GM23248 (cell line): ENCODE measurements around the gene PEAK1. TPM values are rescaled to one million over a fixed set of nuclear protein-coding genes. Genes with fewer than 3 reads are reported as not detected.

Experiments used
- DNase-seq: peaks from one replicate; pipeline ENCODE4 v3.0.0-alpha.2; 2015
- H2AFZ ChIP-seq: fragments of 200-600 bp; sonication (generic); 2 replicates; pipeline ENCODE4 v1.6.1; 2016; ENCODE audit warnings: antibody characterized with exemption
- H3F3A ChIP-seq: fragments of 200-600 bp; sonication (generic); 2 replicates; pipeline ENCODE4 v1.6.1; 2016; ENCODE audit warnings: mild to moderate bottlenecking, antibody characterized with exemption, mixed run types; ENCODE audit not compliant: insufficient read depth
- H3K27ac ChIP-seq: fragments of 200-600 bp; sonication (generic); 2 replicates; pipeline ENCODE4 v1.5.1; 2016; ENCODE audit warnings: mild to moderate bottlenecking
- H3K27me3 ChIP-seq: fragments of 200-600 bp; sonication (generic); replicated peaks from 2 replicates; pipeline ENCODE4 v1.6.1; 2016; ENCODE audit warnings: mild to moderate bottlenecking; ENCODE audit not compliant: insufficient read depth
- H3K36me3 ChIP-seq: fragments of 200-600 bp; sonication (generic); 2 replicates; pipeline ENCODE4 v1.6.1; 2016; ENCODE audit warnings: low read depth, mild to moderate bottlenecking
- H3K4me1 ChIP-seq: fragments of 200-600 bp; sonication (generic); 2 replicates; pipeline ENCODE4 v1.6.1; 2016; ENCODE audit warnings: mild to moderate bottlenecking; ENCODE audit not compliant: insufficient read depth
- H3K4me2 ChIP-seq: fragments of 200-600 bp; sonication (generic); one replicate; pipeline ENCODE4 v1.6.1; 2016; ENCODE audit warnings: mild to moderate bottlenecking; ENCODE audit not compliant: unreplicated experiment
- H3K4me3 ChIP-seq: fragments of 200-600 bp; sonication (generic); 2 replicates; pipeline ENCODE4 v1.5.1; 2016; ENCODE audit warnings: mild to moderate bottlenecking
- H3K79me2 ChIP-seq: fragments of 200-600 bp; sonication (generic); 2 replicates; pipeline ENCODE4 v1.6.1; 2016; ENCODE audit warnings: mild to moderate bottlenecking; ENCODE audit not compliant: insufficient read depth
- H3K9ac ChIP-seq: fragments of 200-600 bp; sonication (generic); 2 replicates; pipeline ENCODE4 v1.6.1; 2016; ENCODE audit warnings: mild to moderate bottlenecking
- H3K9me2 ChIP-seq: fragments of 200-600 bp; sonication (generic); 2 replicates; pipeline ENCODE4 v1.6.1; 2016; ENCODE audit warnings: mixed run types, mild to moderate bottlenecking, moderate library complexity; ENCODE audit not compliant: insufficient read depth
- H3K9me3 ChIP-seq: fragments of 200-600 bp; sonication (generic); one replicate; pipeline ENCODE4 v1.6.1; 2017; ENCODE audit warnings: low read depth
- H4K20me1 ChIP-seq: fragments of 200-600 bp; sonication (generic); 2 replicates; pipeline ENCODE4 v1.6.0; 2016; ENCODE audit not compliant: insufficient read depth
- EZH2 ChIP-seq: fragments of 200-600 bp; sonication (generic); IDR thresholded peaks from 2 replicates; pipeline ENCODE4 v1.6.1; 2018; ENCODE audit warnings: antibody characterized with exemption, mild to moderate bottlenecking; ENCODE audit not compliant: insufficient read depth, poor library complexity, severe bottlenecking
- EZH2phosphoT487 ChIP-seq: fragments of 200-600 bp; sonication (generic); IDR thresholded peaks from 2 replicates; pipeline ENCODE4 v1.6.1; 2018; ENCODE audit warnings: antibody characterized with exemption, moderate library complexity, mild to moderate bottlenecking, low read depth; ENCODE audit not compliant: insufficient read depth
- WGBS, 2 experiments: methylation state at CpG; one replicate each; pipeline ENCODE4 v1.1.6; 2015 to 2017; ENCODE audit warnings: low lambda C conversion rate in 2 of 2, low coverage in 1 of 2; ENCODE audit errors: missing lambda C conversion rate in 2 of 2; 5-methylcytosine and 5-hydroxymethylcytosine counted together
- in situ Hi-C: fragments of 300-500 bp; cut with MboI; formaldehyde crosslinking; loops from 2 replicates; pipeline ENCODE4 v1.15.0; 2020
- polyA plus RNA-seq: library from polyadenylated mRNA; unstranded; fragments of >200 nt; fragmentation: Nextera tagmentation; extraction: Ambion mirVana; gene quantifications from 2 replicates; pipeline ENCODE4 v1.2.1, GENCODE V29; 2016
- total RNA-seq: library from RNA; depleted of rRNA; stranded (reverse); fragments of >200 nt; shearing (Covaris generic); gene quantifications from 2 replicates; pipeline ENCODE4 v1.2.3, GENCODE V29; 2014

The PEAK1 gene
- total and polyA plus RNA-seq, 2 experiments from 2014 or later = 22.4 to 74.5 TPM

DNA sequence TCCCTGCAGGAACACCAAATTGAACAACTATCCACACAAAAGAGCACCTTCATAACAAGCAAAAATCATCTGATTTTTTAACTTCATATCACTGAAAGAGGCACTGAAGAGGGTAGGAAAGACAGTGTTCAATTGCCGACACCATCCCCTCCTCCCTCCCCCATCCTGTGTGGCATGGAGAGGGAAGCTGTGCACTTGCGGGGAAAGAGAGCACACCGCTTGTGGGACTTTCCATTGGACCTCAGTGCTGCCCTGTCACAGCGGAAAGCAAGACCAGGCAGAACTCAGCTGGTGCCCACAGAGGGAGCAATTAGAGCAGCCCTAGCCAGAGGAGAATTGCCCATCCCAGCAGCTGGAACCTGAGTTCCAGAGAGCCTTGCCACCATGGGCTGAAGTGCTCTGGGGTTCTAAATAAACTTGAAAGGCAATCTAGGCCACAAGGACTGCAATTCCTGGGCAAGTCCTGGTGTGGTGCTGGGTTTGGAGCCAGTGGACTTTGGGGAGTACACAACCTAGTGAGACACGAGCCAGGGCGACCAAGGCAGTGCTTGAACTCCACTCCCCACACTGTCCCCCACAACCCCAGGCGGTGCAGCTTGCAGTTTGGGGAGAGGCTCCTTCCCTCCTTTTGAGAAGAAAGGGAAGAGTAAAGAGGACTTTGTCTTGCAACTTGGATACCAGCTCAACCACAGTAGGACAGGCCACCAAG, 27.0 kb downstream of the PEAK1 start:
- no peak overlapping the region for H2AFZ ChIP-seq
- no peak for DNase-seq
- 97 to 100% methylated on average over 7 of the region's 7 CpGs for WGBS, 2 experiments
- no peak overlapping the region for H3K9ac ChIP-seq
- H4K20me1 ChIP-seq = peaks cover 51% of the 10 kb centered on the region
- TF ChIP-seq EZH2 (no peak), EZH2phosphoT487 (no peak)
- no peak overlapping the region for H3K27ac ChIP-seq
- H3K4me2 ChIP-seq = no peak overlapping the region
- H3K4me3 ChIP-seq = no peak overlapping the region
- peaks cover 6% of the 10 kb centered on the region for H3K9me3 ChIP-seq
- in situ Hi-C loops = no loop called here
- peaks cover 21% of the 10 kb centered on the region; the same call in 1 of the 2 replicates for H3F3A ChIP-seq
- no peaks in the 10 kb centered on the region for H3K9me2 ChIP-seq
- peaks cover 28% of the 10 kb centered on the region for H3K4me1 ChIP-seq
- peaks cover 100% of the 10 kb centered on the region for H3K79me2 ChIP-seq
- 0 out of 2 replicates have a peak, but pooled peaks cover 4% of the 10 kb centered on the region for H3K36me3 ChIP-seq
- H3K27me3 ChIP-seq = no peaks in the 10 kb centered on the region

GRCh38 chr15:77391372-77391951, 28.4 kb downstream of the PEAK1 start:
- Histone ChIP-seq H3F3A (peaks cover 19% of the 10 kb centered on the region; the same call in 1 of the 2 replicates), H3K36me3 (0 out of 2 replicates have a peak, but pooled peaks cover 4% of the 10 kb centered on the region), H3K27me3 (no peaks in the 10 kb centered on the region), H3K4me3 (no peak overlapping the region), H4K20me1 (peaks cover 56% of the 10 kb centered on the region), H3K4me2 (no peak overlapping the region), H2AFZ (no peak overlapping the region), H3K4me1 (peaks cover 28% of the 10 kb centered on the region), H3K27ac (no peak overlapping the region), H3K9ac (no peak overlapping the region), H3K79me2 (peaks cover 100% of the 10 kb centered on the region), H3K9me2 (no peaks in the 10 kb centered on the region), H3K9me3 (no peaks in the 10 kb centered on the region)
- no peak for DNase-seq
- in situ Hi-C loops = no loop called here
- TF ChIP-seq EZH2phosphoT487 (no peak), EZH2 (no peak)
- 96 to 97% methylated on average over 3 of the region's 3 CpGs for WGBS, 2 experiments

DNA sequence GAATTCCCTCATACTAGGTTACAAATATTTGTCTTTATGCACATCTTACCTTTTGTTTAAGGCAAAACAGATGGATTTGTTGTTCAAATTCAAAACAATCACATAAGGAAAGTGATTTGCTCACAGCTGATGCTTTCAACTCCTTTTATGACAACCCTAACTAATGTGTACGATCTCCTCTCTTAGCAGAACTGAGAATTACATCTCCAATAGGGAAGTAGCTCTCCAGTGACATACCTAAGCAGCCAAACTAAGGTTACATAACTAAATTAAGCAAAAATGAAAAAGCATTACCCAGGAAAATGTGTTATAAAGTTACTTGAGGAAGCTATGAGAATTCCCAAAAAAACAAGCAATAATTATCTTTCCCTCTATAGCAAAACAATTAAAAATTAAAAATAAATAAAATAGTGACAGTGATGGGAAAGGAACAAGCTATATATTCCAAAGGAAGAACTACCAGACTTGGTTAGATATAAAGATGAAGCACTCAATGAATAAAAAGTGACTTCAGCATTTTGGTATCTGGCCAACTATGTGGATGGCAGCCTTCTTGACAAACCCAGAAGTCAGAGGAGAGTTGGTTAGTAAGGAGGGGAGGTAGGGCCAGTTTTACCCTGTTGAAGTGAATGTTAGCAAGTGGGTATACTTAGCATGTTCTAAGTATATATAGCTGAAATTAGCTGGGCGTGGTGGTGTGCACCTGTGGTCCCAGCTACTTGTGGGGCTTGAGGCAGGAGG, 32.4 kb downstream of the PEAK1 start:
- TF ChIP-seq EZH2phosphoT487 = no peak
- no peak for TF ChIP-seq EZH2
- H3K27ac ChIP-seq = no peak overlapping the region
- no peak overlapping the region for H3K4me3 ChIP-seq
- H2AFZ ChIP-seq = no peak overlapping the region
- peaks cover 100% of the 10 kb centered on the region for H3K79me2 ChIP-seq
- no peaks in the 10 kb centered on the region for H3K27me3 ChIP-seq
- in situ Hi-C loops = no loop called here
- no peak overlapping the region for H3K4me2 ChIP-seq
- peaks cover 73% of the 10 kb centered on the region for H4K20me1 ChIP-seq
- no peaks in the 10 kb centered on the region for H3K9me3 ChIP-seq
- H3K9ac ChIP-seq = no peak overlapping the region
- DNase-seq = peak; percentile 30
- WGBS, 2 experiments = 98 to 99% methylated on average over 2 of the region's 2 CpGs
- peaks cover 12% of the 10 kb centered on the region; the same call in 1 of the 2 replicates for H3F3A ChIP-seq
- 0 out of 2 replicates have a peak, but pooled peaks cover 5% of the 10 kb centered on the region for H3K9me2 ChIP-seq
- H3K4me1 ChIP-seq = peaks cover 40% of the 10 kb centered on the region
- no peaks in the 10 kb centered on the region for H3K36me3 ChIP-seq

- Histone ChIP-seq H4K20me1 (peaks cover 71% of the 10 kb centered on the region), H3K4me3 (no peak overlapping the region), H3K9me3 (no peaks in the 10 kb centered on the region), H3K27me3 (no peaks in the 10 kb centered on the region), H2AFZ (no peak overlapping the region), H3K9ac (no peak overlapping the region), H3K27ac (no peak overlapping the region), H3F3A (peaks cover 8% of the 10 kb centered on the region; the same call in 1 of the 2 replicates), H3K9me2 (0 out of 2 replicates have a peak, but pooled peaks cover 5% of the 10 kb centered on the region), H3K79me2 (peaks cover 100% of the 10 kb centered on the region), H3K36me3 (no peaks in the 10 kb centered on the region), H3K4me1 (peaks cover 32% of the 10 kb centered on the region), H3K4me2 (no peak overlapping the region)
- no peak for TF ChIP-seq EZH2
- peak; percentile 11 for DNase-seq
- WGBS, 2 experiments = 91 to 97% methylated on average over 2 of the region's 2 CpGs
- in situ Hi-C loops = no loop called here
Measured at GRCh38 chr15:77386626-77387025, 33.3 kb downstream of the PEAK1 start.
